OCI-LY3 (cell line): ENCODE results near the gene C1orf21.

ENCODE experiments used
- H2AFZ ChIP-seq: fragments of 200-600, 300-600 bp; shearing (Covaris generic); 2 replicates; pipeline ENCODE4 v1.6.0; 2014; ENCODE audit warnings: antibody characterized with exemption, low read depth, low read length
- H3K27ac ChIP-seq: fragments of 200-600, 300-600 bp; sonication (generic); 2 replicates; pipeline ENCODE4 v1.5.1; 2014; ENCODE audit warnings: mild to moderate bottlenecking, low read length, moderate library complexity, mixed read lengths
- H3K27me3 ChIP-seq: fragments of 200-600, 300-600 bp; sonication (generic); 2 replicates; pipeline ENCODE4 v1.6.1; 2014; ENCODE audit warnings: low read depth, low read length, mixed read lengths
- H3K36me3 ChIP-seq: fragments of 200-600, 300-600 bp; sonication (generic); replicated peaks from 2 replicates; pipeline ENCODE3; 2014; ENCODE audit warnings: low read depth, low read length, mixed read lengths
- H3K4me1 ChIP-seq: fragments of 300-600, 200-600 bp; sonication (generic); 2 replicates; pipeline ENCODE4 v1.6.1; 2014; ENCODE audit warnings: low read length, mixed read lengths
- H3K4me2 ChIP-seq: fragments of 200-600, 300-600 bp; sonication (generic); 2 replicates; pipeline ENCODE4 v1.6.1; 2014; ENCODE audit warnings: low read length, mixed read lengths
- H3K4me3 ChIP-seq: fragments of 300-600, 200-600 bp; sonication (generic); 2 replicates; pipeline ENCODE4 v1.5.1; 2014; ENCODE audit warnings: antibody characterized with exemption, mild to moderate bottlenecking, low read length, moderate library complexity
- H3K79me2 ChIP-seq: fragments of 300-600, 200-600 bp; shearing (Covaris generic); 2 replicates; pipeline ENCODE4 v1.6.1; 2014; ENCODE audit warnings: mild to moderate bottlenecking, low read length, mixed read lengths
- H3K9ac ChIP-seq: fragments of 300-600, 200-600 bp; shearing (Covaris generic); 2 replicates; pipeline ENCODE4 v1.6.0; 2014; ENCODE audit warnings: mild to moderate bottlenecking, low read length, moderate library complexity
- H3K9me3 ChIP-seq: fragments of 200-600, 300-600 bp; shearing (Covaris generic); 2 replicates; pipeline ENCODE4 v1.6.1; 2014; ENCODE audit warnings: low read length, mixed read lengths; ENCODE audit not compliant: insufficient read depth
- H4K20me1 ChIP-seq: fragments of 200-600, 300-600 bp; sonication (generic); 2 replicates; pipeline ENCODE4 v1.6.1; 2016; ENCODE audit warnings: low read length, mixed read lengths; ENCODE audit not compliant: insufficient read depth
- CTCF ChIP-seq: fragments of 200-600, 300-600 bp; sonication (generic); IDR thresholded peaks from 2 replicates; pipeline ENCODE4 v1.5.1; 2014; ENCODE audit warnings: antibody characterized with exemption, low read length, low read depth
- EZH2phosphoT487 ChIP-seq: fragments of 200-600 bp; shearing (Covaris generic); IDR thresholded peaks from 2 replicates; pipeline ENCODE4 v1.6.1; 2018; ENCODE audit warnings: antibody characterized with exemption, mixed run types, low read depth

Gene C1orf21

GRCh38 chr1:184388319-184388889 lies 1.6 kb downstream of the C1orf21 start:
- peak overlapping the region; percentile 77 for H3K9ac ChIP-seq
- H3K9me3 ChIP-seq: no peaks in the 10 kb centered on the region
- no peak overlapping the region for H3K27ac ChIP-seq
- H3K79me2 ChIP-seq: peaks cover 30% of the 10 kb centered on the region; the same call in 1 of the 2 replicates
- TF ChIP-seq EZH2phosphoT487 (no peak), CTCF (no peak)
- peak overlapping the region; percentile 95 for H3K4me2 ChIP-seq
- peak overlapping the region; percentile 76; the same call in 1 of the 2 replicates for H2AFZ ChIP-seq
- H4K20me1 ChIP-seq: peaks cover 3% of the 10 kb centered on the region; the same call in 1 of the 2 replicates
- H3K4me3 ChIP-seq: peak overlapping the region; percentile 83
- peaks cover 23% of the 10 kb centered on the region for H3K27me3 ChIP-seq
- H3K36me3 ChIP-seq: no peaks in the 10 kb centered on the region
- H3K4me1 ChIP-seq: peaks cover 23% of the 10 kb centered on the region

GRCh38 chr1:184388971-184389370 lies 2.1 kb downstream of the C1orf21 start:
- peaks cover 24% of the 10 kb centered on the region for H3K4me1 ChIP-seq
- H3K9ac ChIP-seq: no peak overlapping the region
- H3K27me3 ChIP-seq: peaks cover 18% of the 10 kb centered on the region
- peak overlapping the region; percentile 95; the same call in 1 of the 2 replicates for H3K4me2 ChIP-seq
- no peaks in the 10 kb centered on the region for H3K36me3 ChIP-seq
- no peaks in the 10 kb centered on the region for H3K9me3 ChIP-seq
- no peak overlapping the region; the same call in 1 of the 2 replicates for H3K4me3 ChIP-seq
- H2AFZ ChIP-seq: no peak overlapping the region
- H3K79me2 ChIP-seq: peaks cover 30% of the 10 kb centered on the region; the same call in 1 of the 2 replicates
- no peak overlapping the region for H3K27ac ChIP-seq
- peaks cover 3% of the 10 kb centered on the region; the same call in 1 of the 2 replicates for H4K20me1 ChIP-seq
- TF ChIP-seq EZH2phosphoT487 (no peak), CTCF (no peak)

GRCh38 chr1:184389446-184389845 lies 2.6 kb downstream of the C1orf21 start:
- Histone ChIP-seq H3K4me3 (no peak overlapping the region), H4K20me1 (peaks cover 3% of the 10 kb centered on the region; the same call in 1 of the 2 replicates), H3K4me2 (no peak overlapping the region)

GRCh38 chr1:184390889-184391288 lies 4.1 kb downstream of the C1orf21 start:
- TF ChIP-seq CTCF: no peak
- no peak for TF ChIP-seq EZH2phosphoT487
- no peaks in the 10 kb centered on the region for H3K36me3 ChIP-seq
- H3K4me2 ChIP-seq: no peak overlapping the region
- H3K79me2 ChIP-seq: peaks cover 42% of the 10 kb centered on the region; the same call in 1 of the 2 replicates
- no peaks in the 10 kb centered on the region for H3K9me3 ChIP-seq
- no peak overlapping the region for H3K4me3 ChIP-seq
- peaks cover 8% of the 10 kb centered on the region; the same call in 1 of the 2 replicates for H4K20me1 ChIP-seq
- H2AFZ ChIP-seq: no peak overlapping the region
- peaks cover 7% of the 10 kb centered on the region; the same call in 1 of the 2 replicates for H3K27me3 ChIP-seq
- no peak overlapping the region for H3K9ac ChIP-seq
- H3K4me1 ChIP-seq: peaks cover 30% of the 10 kb centered on the region
- H3K27ac ChIP-seq: no peak overlapping the region

More at GRCh38 chr1:184389446-184389845, 2.6 kb downstream of the C1orf21 start:
- H3K27ac ChIP-seq: no peak overlapping the region
- H3K36me3 ChIP-seq: no peaks in the 10 kb centered on the region
- peaks cover 13% of the 10 kb centered on the region for H3K27me3 ChIP-seq
- no peaks in the 10 kb centered on the region for H3K9me3 ChIP-seq
- H2AFZ ChIP-seq: no peak overlapping the region
- no peak for TF ChIP-seq EZH2phosphoT487
- TF ChIP-seq CTCF: no peak
- H3K4me1 ChIP-seq: peaks cover 28% of the 10 kb centered on the region
- peaks cover 31% of the 10 kb centered on the region; the same call in 1 of the 2 replicates for H3K79me2 ChIP-seq
- no peak overlapping the region for H3K9ac ChIP-seq
